ENCODE data around the gene KDM4C. TPM values are rescaled to one million over a fixed set of nuclear protein-coding genes. Genes with fewer than 3 reads are reported as not detected.
A peak's percentile ranks its signal among the peaks of the same experiment; 100 is the strongest.
"Not testable (repeated sequence)": the region's sequence is repeated elsewhere in the genome, so short reads cannot be mapped to it uniquely, and the experiment has no call there.

KDM4C gene
- polyA plus RNA-seq, 2 of the 4 experiments (the other 2 are of a cell fraction), result 9.6 to 15.6 TPM

DNA sequence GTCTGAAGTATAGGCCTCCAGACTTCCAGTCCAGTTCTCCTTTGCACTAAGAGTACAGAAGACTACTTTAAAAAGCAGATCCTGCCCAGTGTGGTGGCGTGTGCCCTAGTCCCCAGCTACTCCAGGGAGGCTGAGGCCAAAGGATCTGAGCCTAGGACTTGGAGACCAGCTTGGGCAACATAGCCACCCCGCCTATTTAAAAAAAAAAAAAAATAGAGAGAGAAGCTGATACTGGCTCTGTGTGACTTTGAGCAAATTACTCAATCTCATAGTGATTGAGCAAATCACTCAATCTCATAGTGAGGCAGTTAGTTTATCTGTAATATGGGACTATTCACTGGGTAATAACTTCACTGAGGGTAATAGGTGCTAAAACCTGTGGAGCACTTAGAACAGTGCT lies 43.6 kb upstream of the KDM4C start:
- DNase-seq (ENCODE audit: low read depth in 1 of 2, low spot score in 1 of 2), result no peak
- 79% methylated on average over 2 of the region's 2 CpGs for WGBS (ENCODE audit: missing lambda C conversion rate)
- no peak overlapping the region for H3K4me2 ChIP-seq
- no peak overlapping the region for H3K27ac ChIP-seq
- no peaks in the 10 kb centered on the region for H3K9me3 ChIP-seq
- H3K4me1 ChIP-seq, result 0 out of 3 replicates have a peak, but pooled peaks cover 3% of the 10 kb centered on the region
- no peak for FAIRE-seq
- ChIA-PET CTCF (no interaction called here), POLR2A (no interaction called here)
- no peak for ATAC-seq
- H3K4me3 ChIP-seq, result no peak overlapping the region
- TF ChIP-seq PHF8 (IDR thresholded peaks at IDR 0.05; ENCODE audit: borderline replicate concordance, low read depth) (no peak), CBX2 (IDR thresholded peaks at IDR 0.05; ENCODE audit: borderline replicate concordance, low read depth) (no peak), JUN (IDR thresholded peaks at IDR 0.05) (no peak), POLR2AphosphoS2 (conservative IDR thresholded peaks at IDR 0.05; ENCODE audit: low read length) (no peak), ZSCAN20 (CRISPR knock-in tag; IDR thresholded peaks at IDR 0.05) (no peak), RNF2 (IDR thresholded peaks at IDR 0.05; ENCODE audit: borderline replicate concordance, low read depth) (no peak), TFCP2L1 (CRISPR knock-in tag; IDR thresholded peaks at IDR 0.05) (no peak), RARB (CRISPR knock-in tag; IDR thresholded peaks at IDR 0.05) (no peak), TP53 (CRISPR knock-in tag; IDR thresholded peaks at IDR 0.05) (no peak), HDAC2 (IDR thresholded peaks at IDR 0.05) (no peak), EP300 (IDR thresholded peaks at IDR 0.05) (no peak), SMC3 (IDR thresholded peaks at IDR 0.05) (no peak), HOXB5 (CRISPR knock-in tag; IDR thresholded peaks at IDR 0.05) (no peak), KDM1A (IDR thresholded peaks at IDR 0.05; ENCODE audit: low read depth) (no peak), CHD2 (IDR thresholded peaks at IDR 0.05; ENCODE audit: low read length, partially characterized antibody) (no peak)
- TF ChIP-seq, protein P1, sequence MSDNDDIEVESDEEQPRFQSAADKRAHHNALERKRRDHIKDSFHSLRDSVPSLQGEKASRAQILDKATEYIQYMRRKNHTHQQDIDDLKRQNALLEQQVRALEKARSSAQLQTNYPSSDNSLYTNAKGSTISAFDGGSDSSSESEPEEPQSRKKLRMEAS (IDR thresholded peaks at IDR 0.05), result no peak
- TF ChIP-seq, protein P2, sequence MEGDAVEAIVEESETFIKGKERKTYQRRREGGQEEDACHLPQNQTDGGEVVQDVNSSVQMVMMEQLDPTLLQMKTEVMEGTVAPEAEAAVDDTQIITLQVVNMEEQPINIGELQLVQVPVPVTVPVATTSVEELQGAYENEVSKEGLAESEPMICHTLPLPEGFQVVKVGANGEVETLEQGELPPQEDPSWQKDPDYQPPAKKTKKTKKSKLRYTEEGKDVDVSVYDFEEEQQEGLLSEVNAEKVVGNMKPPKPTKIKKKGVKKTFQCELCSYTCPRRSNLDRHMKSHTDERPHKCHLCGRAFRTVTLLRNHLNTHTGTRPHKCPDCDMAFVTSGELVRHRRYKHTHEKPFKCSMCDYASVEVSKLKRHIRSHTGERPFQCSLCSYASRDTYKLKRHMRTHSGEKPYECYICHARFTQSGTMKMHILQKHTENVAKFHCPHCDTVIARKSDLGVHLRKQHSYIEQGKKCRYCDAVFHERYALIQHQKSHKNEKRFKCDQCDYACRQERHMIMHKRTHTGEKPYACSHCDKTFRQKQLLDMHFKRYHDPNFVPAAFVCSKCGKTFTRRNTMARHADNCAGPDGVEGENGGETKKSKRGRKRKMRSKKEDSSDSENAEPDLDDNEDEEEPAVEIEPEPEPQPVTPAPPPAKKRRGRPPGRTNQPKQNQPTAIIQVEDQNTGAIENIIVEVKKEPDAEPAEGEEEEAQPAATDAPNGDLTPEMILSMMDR (IDR thresholded peaks at IDR 0.05), result no peak
- TF ChIP-seq, protein P3, sequence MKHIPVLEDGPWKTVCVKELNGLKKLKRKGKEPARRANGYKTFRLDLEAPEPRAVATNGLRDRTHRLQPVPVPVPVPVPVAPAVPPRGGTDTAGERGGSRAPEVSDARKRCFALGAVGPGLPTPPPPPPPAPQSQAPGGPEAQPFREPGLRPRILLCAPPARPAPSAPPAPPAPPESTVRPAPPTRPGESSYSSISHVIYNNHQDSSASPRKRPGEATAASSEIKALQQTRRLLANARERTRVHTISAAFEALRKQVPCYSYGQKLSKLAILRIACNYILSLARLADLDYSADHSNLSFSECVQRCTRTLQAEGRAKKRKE (CRISPR knock-in tag; IDR thresholded peaks at IDR 0.05; ENCODE audit: low read depth), result no peak
- TF ChIP-seq, protein P4, sequence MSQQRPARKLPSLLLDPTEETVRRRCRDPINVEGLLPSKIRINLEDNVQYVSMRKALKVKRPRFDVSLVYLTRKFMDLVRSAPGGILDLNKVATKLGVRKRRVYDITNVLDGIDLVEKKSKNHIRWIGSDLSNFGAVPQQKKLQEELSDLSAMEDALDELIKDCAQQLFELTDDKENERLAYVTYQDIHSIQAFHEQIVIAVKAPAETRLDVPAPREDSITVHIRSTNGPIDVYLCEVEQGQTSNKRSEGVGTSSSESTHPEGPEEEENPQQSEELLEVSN (IDR thresholded peaks at IDR 0.05; ENCODE audit: borderline replicate concordance, low read depth), result no peak
- TF ChIP-seq, protein P5, sequence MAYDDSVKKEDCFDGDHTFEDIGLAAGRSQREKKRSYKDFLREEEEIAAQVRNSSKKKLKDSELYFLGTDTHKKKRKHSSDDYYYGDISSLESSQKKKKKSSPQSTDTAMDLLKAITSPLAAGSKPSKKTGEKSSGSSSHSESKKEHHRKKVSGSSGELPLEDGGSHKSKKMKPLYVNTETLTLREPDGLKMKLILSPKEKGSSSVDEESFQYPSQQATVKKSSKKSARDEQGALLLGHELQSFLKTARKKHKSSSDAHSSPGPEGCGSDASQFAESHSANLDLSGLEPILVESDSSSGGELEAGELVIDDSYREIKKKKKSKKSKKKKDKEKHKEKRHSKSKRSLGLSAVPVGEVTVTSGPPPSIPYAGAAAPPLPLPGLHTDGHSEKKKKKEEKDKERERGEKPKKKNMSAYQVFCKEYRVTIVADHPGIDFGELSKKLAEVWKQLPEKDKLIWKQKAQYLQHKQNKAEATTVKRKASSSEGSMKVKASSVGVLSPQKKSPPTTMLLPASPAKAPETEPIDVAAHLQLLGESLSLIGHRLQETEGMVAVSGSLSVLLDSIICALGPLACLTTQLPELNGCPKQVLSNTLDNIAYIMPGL (CRISPR knock-in tag; IDR thresholded peaks at IDR 0.05; ENCODE audit: borderline replicate concordance), result no peak

DNA sequence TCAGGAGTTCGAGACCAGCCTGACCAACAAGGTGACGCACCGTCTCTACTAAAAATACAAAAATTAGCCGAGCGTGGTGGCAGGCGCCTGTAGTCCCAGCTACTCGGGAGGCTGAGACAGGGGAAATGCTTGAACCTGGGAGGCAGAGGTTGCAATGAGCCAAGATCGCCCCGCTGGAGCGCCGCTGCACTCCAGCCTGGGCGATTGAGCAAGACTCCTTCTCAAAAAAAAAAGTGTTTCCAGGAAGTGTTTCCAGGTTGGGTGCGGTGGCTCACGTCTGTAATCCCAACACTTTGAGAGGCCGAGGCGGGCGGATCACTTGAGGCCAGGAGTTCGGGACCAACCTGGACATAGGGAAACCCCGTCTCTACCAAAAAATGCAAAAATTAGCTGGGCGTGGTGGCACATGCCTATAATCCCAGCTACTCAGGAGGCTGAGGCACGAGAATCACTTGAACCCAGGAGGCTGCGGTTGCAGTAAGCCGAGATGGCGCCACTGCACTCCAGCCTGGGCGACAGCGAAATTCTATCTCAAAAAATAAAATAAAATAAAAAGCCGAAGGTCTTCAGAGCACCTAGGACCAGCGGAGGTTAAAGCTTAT lies 42.5 kb upstream of the KDM4C start:
- ChIA-PET POLR2A (interaction anchor here (1.8 to 2.3 kb wide), 3 partner anchors 11 to 42 kb away, joined by 7 to 13 read pairs (median 8); partner anchors contain the start of gene KDM4C), CTCF (interaction anchor here (0.8 to 1.9 kb wide), 3 partner anchors 10 to 130 kb away, joined by 3 to 5 read pairs (median 4); no protein-coding TSS in a partner anchor)
- not testable (repeated sequence) for ATAC-seq; FAIRE-seq; H3K9me3 ChIP-seq; DNase-seq (ENCODE audit: low read depth in 1 of 2, low spot score in 1 of 2); H3K4me1 ChIP-seq
- H3K4me3 ChIP-seq, result peak overlapping the region; percentile 52
- peak overlapping the region; percentile 93 for H3K4me2 ChIP-seq
- peak overlapping the region; percentile 62 to 80; a peak in 5 of 6 replicates for H3K27ac ChIP-seq
- WGBS (ENCODE audit: missing lambda C conversion rate), result 74% methylated on average over 28 of the region's 28 CpGs

All from A549 (cell line).